ENCODE results near the gene RARA. TPM values are rescaled to one million over a fixed set of nuclear protein-coding genes. Genes with fewer than 3 reads are reported as not detected.

RARA gene
- polyA plus RNA-seq, 3 donors: 14.9 to 63.9 (median 29.4) TPM

GRCh38 chr17:40333781-40334448 is 24.9 kb downstream of the RARA start:
- Mint-ChIP-seq H3K27me3 (ENCODE audit: low read depth in 3 of 3) (peaks cover 0 to 4% (median 0%) of the 10 kb centered on the region in 3 donors), H3K4me1 (peaks cover 92% of the 10 kb centered on the region), H3K27ac (peak overlapping the region; percentile 92 to 100 (median 97)), H3K9me3 (peaks cover 0 to 4% (median 0%) of the 10 kb centered on the region in 7 donors), H3K4me3 (peak overlapping the region; percentile 48 to 58), H3K36me3 (peaks cover 43 to 70% of the 10 kb centered on the region in 2 donors)
- peak overlapping the region; percentile 73 for H3K4me2 ChIP-seq (replicated peaks; ENCODE audit: extremely low read depth, low read length, poor library complexity, severe bottlenecking)
- H3K9ac ChIP-seq (ENCODE audit: insufficient read depth, low read length, poor library complexity, severe bottlenecking): peak overlapping the region; percentile 34
- H3K27me3 ChIP-seq (ENCODE audit: control insufficient read depth in 2 of 2, insufficient read depth in 2 of 2, low read length in 2 of 2): no peaks in the 10 kb centered on the region
- H3K9me3 ChIP-seq (replicated peaks in 1 of 2; ENCODE audit: control insufficient read depth in 1 of 2, insufficient read depth in 1 of 2, low read length in 2 of 2): no peaks in the 10 kb centered on the region
- no peak for TF ChIP-seq CTCF (IDR thresholded peaks at IDR 0.05)
- peaks cover 100% of the 10 kb centered on the region for H3K79me2 ChIP-seq (ENCODE audit: insufficient read depth, low read length)
- H3K4me3 ChIP-seq (replicated peaks in 1 of 3; ENCODE audit: low read depth in 2 of 3, low read length in 3 of 3): peak overlapping the region in 1 of 3 experiments; percentile 58
- intact Hi-C loops (cut with micrococcal nuclease): no loop called here
- H2AFZ ChIP-seq (ENCODE audit: insufficient read depth, low read depth, low read length, poor library complexity, severe bottlenecking): no peak overlapping the region
- peaks cover 3% of the 10 kb centered on the region for H4K20me1 ChIP-seq (ENCODE audit: insufficient read depth, low read length)
- peak overlapping the region; percentile 73 to 88 for H3K27ac ChIP-seq (ENCODE audit: low read depth in 1 of 2, low read length in 2 of 2)
- peaks cover 100% of the 10 kb centered on the region in 2 donors for H3K4me1 ChIP-seq (ENCODE audit: control insufficient read depth in 1 of 2, insufficient read depth in 2 of 2, low read length in 2 of 2)
- DNase-seq: peak; percentile 57 to 81 (median 69)
- peaks cover 14 to 16% of the 10 kb centered on the region in 2 donors for H3K36me3 ChIP-seq (replicated peaks in 1 of 2; ENCODE audit: control insufficient read depth in 1 of 2, insufficient read depth in 2 of 2, low read length in 2 of 2)
- WGBS (ENCODE audit: insufficient coverage): 41% methylated on average over 2 of the region's 4 CpGs

- Histone ChIP-seq H3K4me2 (replicated peaks; ENCODE audit: extremely low read depth, low read length, poor library complexity, severe bottlenecking) (no peak overlapping the region), H3K27ac (ENCODE audit: low read depth in 1 of 2, low read length in 2 of 2) (peak overlapping the region; percentile 73 to 88)
- H3K27ac Mint-ChIP-seq: peak overlapping the region; percentile 92 to 100 (median 97)
Measured at GRCh38 chr17:40335620-40336019, 26.6 kb downstream of the RARA start.

More at GRCh38 chr17:40335620-40336019, 26.6 kb downstream of the RARA start:
- H3K9me3 ChIP-seq (replicated peaks in 1 of 2; ENCODE audit: control insufficient read depth in 1 of 2, insufficient read depth in 1 of 2, low read length in 2 of 2): no peaks in the 10 kb centered on the region
- Mint-ChIP-seq H3K27me3 (ENCODE audit: low read depth in 3 of 3) (peaks cover 0 to 4% (median 1%) of the 10 kb centered on the region in 3 donors), H3K36me3 (peaks cover 51 to 76% of the 10 kb centered on the region in 2 donors), H3K9me3 (peaks cover 0 to 4% (median 0%) of the 10 kb centered on the region in 7 donors), H3K4me1 (peaks cover 94% of the 10 kb centered on the region), H3K4me3 (no peak overlapping the region)
- intact Hi-C loops (cut with micrococcal nuclease): no loop called here
- H3K27me3 ChIP-seq (ENCODE audit: control insufficient read depth in 2 of 2, insufficient read depth in 2 of 2, low read length in 2 of 2): no peaks in the 10 kb centered on the region
- no peak for DNase-seq
- H3K4me1 ChIP-seq (ENCODE audit: control insufficient read depth in 1 of 2, insufficient read depth in 2 of 2, low read length in 2 of 2): peaks cover 100% of the 10 kb centered on the region in 2 donors
- H3K36me3 ChIP-seq (replicated peaks in 1 of 2; ENCODE audit: control insufficient read depth in 1 of 2, insufficient read depth in 2 of 2, low read length in 2 of 2): peaks cover 21 to 27% of the 10 kb centered on the region in 2 donors
- H4K20me1 ChIP-seq (ENCODE audit: insufficient read depth, low read length): peaks cover 14% of the 10 kb centered on the region
- no peak overlapping the region for H3K9ac ChIP-seq (ENCODE audit: insufficient read depth, low read length, poor library complexity, severe bottlenecking)
- H3K4me3 ChIP-seq (replicated peaks in 1 of 3; ENCODE audit: low read depth in 2 of 3, low read length in 3 of 3): peak overlapping the region in 1 of 3 experiments; percentile 58
- no peak overlapping the region for H2AFZ ChIP-seq (ENCODE audit: insufficient read depth, low read depth, low read length, poor library complexity, severe bottlenecking)
- WGBS (ENCODE audit: insufficient coverage): 100% methylated on average over 3 of the region's 8 CpGs
- no peak for TF ChIP-seq CTCF (IDR thresholded peaks at IDR 0.05)
- peaks cover 100% of the 10 kb centered on the region for H3K79me2 ChIP-seq (ENCODE audit: insufficient read depth, low read length)

All from CD14-positive monocyte (primary cell).